GM12878 (cell line): ENCODE data around the gene ODAD2. TPM values are rescaled to one million over a fixed set of nuclear protein-coding genes. Genes with fewer than 3 reads are reported as not detected.

ENCODE experiments used
- ATAC-seq: fragments of 200-7000 bp; cut with Tn5 transposase; 3 replicates; pipeline ENCODE4 v1.9.1; 2020; ENCODE audit warnings: mild to moderate bottlenecking, moderate library complexity
- BruUV-seq: library from RNA; stranded (reverse); fragments of 400-500 nt; replicated peaks from 2 replicates; lab custom pipeline; 2021; lab: Mats Ljungman, UMichigan
- CTCF ChIA-PET: fragments of 300-600 bp; sonication (Branson Sonifier 250); formaldehyde crosslinking; extraction: SDS; loops from one replicate; lab custom pipeline; 2021; ENCODE audit warnings: inconsistent platforms; lab: Yijun Ruan, JAX
- POLR2A ChIA-PET: fragments of 350-600 bp; formaldehyde crosslinking; extraction: SDS; loops from one replicate; lab custom pipeline; 2021; ENCODE audit warnings: inconsistent platforms; lab: Charles Lee
- RAD21 ChIA-PET: fragments of 300-600 bp; sonication (Branson Sonifier 250); formaldehyde crosslinking; loops from one replicate; lab custom pipeline; 2023; ENCODE audit warnings: antibody characterized with exemption; ENCODE audit not compliant: unreplicated experiment; lab: Charles Lee
- SMC1A ChIA-PET: fragments of 300-600 bp; sonication (Branson Sonifier 250); formaldehyde crosslinking; loops from one replicate; lab custom pipeline; 2023; ENCODE audit not compliant: unreplicated experiment, uncharacterized antibody; lab: Charles Lee
- DNase-seq: peaks from one replicate; pipeline ENCODE4 v3.0.0-alpha.2; 2011; ENCODE audit warnings: low read depth, low spot score
- FAIRE-seq: peaks from 3 replicates; lab custom pipeline; 2011; peaks lifted over from hg19 to GRCh38; lab: Jason Lieb, UNC
- H2AFZ ChIP-seq: 2 replicates; pipeline ENCODE4 v1.6.0; 2011; ENCODE audit warnings: low read depth, low read length, control low read depth; ENCODE audit not compliant: control insufficient read depth
- H3K27ac ChIP-seq: 2 replicates; pipeline ENCODE4 v1.5.1; 2011; ENCODE audit warnings: control low read depth; ENCODE audit not compliant: control insufficient read depth, insufficient read depth
- H3K27me3 ChIP-seq, 2 experiments: replicated peaks in 1 of 2; 2 replicates each; pipeline versions ENCODE4 v1.6.0 to v1.6.1; 2011; ENCODE audit warnings: low read length in 1 of 2; ENCODE audit not compliant: control insufficient read depth in 2 of 2, insufficient read depth in 2 of 2
- H3K36me3 ChIP-seq, 2 experiments: 2 replicates each; pipeline ENCODE4 v1.5.1; 2011; ENCODE audit warnings: low read length in 1 of 2; ENCODE audit not compliant: control insufficient read depth in 2 of 2, insufficient read depth in 2 of 2
- H3K4me1 ChIP-seq: 2 replicates; pipeline ENCODE4 v1.6.1; 2011; ENCODE audit warnings: mild to moderate bottlenecking, low read length, moderate library complexity, mixed read lengths; ENCODE audit not compliant: control insufficient read depth, insufficient read depth
- H3K4me2 ChIP-seq: 2 replicates; pipeline ENCODE4 v1.6.0; 2011; ENCODE audit warnings: control low read depth; ENCODE audit not compliant: control insufficient read depth, insufficient read depth
- H3K4me3 ChIP-seq: fragments of 200-600 bp; sonication (generic); 2 replicates; pipeline ENCODE4 v1.5.1; 2016
- H3K79me2 ChIP-seq: 2 replicates; pipeline ENCODE4 v1.6.0; 2011; ENCODE audit warnings: low read length; ENCODE audit not compliant: control insufficient read depth, insufficient read depth
- H3K9ac ChIP-seq: 2 replicates; pipeline ENCODE4 v1.8.0; 2011; ENCODE audit warnings: low read length, control low read depth, mixed read lengths; ENCODE audit not compliant: control insufficient read depth, insufficient read depth
- H3K9me3 ChIP-seq: replicated peaks from 3 replicates; pipeline ENCODE4 v1.5.1; 2011; ENCODE audit warnings: mild to moderate bottlenecking, low read length; ENCODE audit not compliant: control insufficient read depth, insufficient read depth
- H4K20me1 ChIP-seq: 2 replicates; pipeline ENCODE4 v1.6.0; 2011; ENCODE audit not compliant: control insufficient read depth, insufficient read depth
- CBFB ChIP-seq: IDR thresholded peaks from 2 replicates; pipeline ENCODE4 v1.6.1; 2016; ENCODE audit warnings: antibody characterized with exemption, low read depth
- CHD1 ChIP-seq: IDR thresholded peaks from 2 replicates; pipeline ENCODE4 v1.6.1; 2012; ENCODE audit warnings: low read depth, low read length, improper control_type of control experiment
- CTCF ChIP-seq, 3 experiments: IDR thresholded peaks in 2 of 3; conservative IDR thresholded peaks in 1 of 3; 2 replicates each; pipeline ENCODE4 v1.5.1; 2011; ENCODE audit warnings: low read depth in 3 of 3, low read length in 3 of 3, mild to moderate bottlenecking in 3 of 3, control low read depth in 2 of 3, moderate library complexity in 2 of 3, inconsistent platforms in 1 of 3, mixed read lengths in 1 of 3; ENCODE audit not compliant: control insufficient read depth in 2 of 3, insufficient read depth in 1 of 3; ENCODE audit errors: extremely low read depth in 1 of 3
- ELK1 ChIP-seq: IDR thresholded peaks from 2 replicates; pipeline ENCODE4 v1.6.1; 2012; ENCODE audit warnings: low read depth, low read length, improper control_type of control experiment
- FOXK2 ChIP-seq: fragments of 450-650 bp; IDR thresholded peaks from 2 replicates; pipeline ENCODE4 v1.6.1; 2017; ENCODE audit warnings: mild to moderate bottlenecking, moderate library complexity
- GATAD2B ChIP-seq: fragments of 450-650 bp; conservative IDR thresholded peaks from 2 replicates; pipeline ENCODE4 v1.6.1; 2017; ENCODE audit warnings: low read depth, mild to moderate bottlenecking, moderate library complexity
- HDGF ChIP-seq: fragments of 450-650 bp; IDR thresholded peaks from 2 replicates; pipeline ENCODE4 v1.6.1; 2016; ENCODE audit warnings: antibody characterized with exemption
- PML ChIP-seq: IDR thresholded peaks from 2 replicates; pipeline ENCODE4 v1.6.1; 2012; ENCODE audit warnings: low read length, inconsistent platforms
- ZSCAN29 ChIP-seq: fragments of 450-650 bp; IDR thresholded peaks from 2 replicates; pipeline ENCODE4 v1.6.1; 2017; ENCODE audit warnings: mild to moderate bottlenecking, moderate library complexity
- WGBS: methylation state at CpG from one replicate; pipeline ENCODE4 v1.1.6; 2016; ENCODE audit warnings: low lambda C conversion rate; ENCODE audit not compliant: insufficient replicate concordance, insufficient coverage; ENCODE audit errors: missing lambda C conversion rate; 5-methylcytosine and 5-hydroxymethylcytosine counted together
- in situ Hi-C: fragments of 300-500 bp; cut with MboI; formaldehyde crosslinking; loops from 9 replicates; pipeline ENCODE4 v1.14.3; 2018; ENCODE audit warnings: mixed read lengths
- intact Hi-C: fragments of 100-400 bp; cut with micrococcal nuclease; formaldehyde crosslinking; loops from one replicate; pipeline ENCODE4 v1.14.2; 2022; ENCODE audit not compliant: unreplicated experiment
- polyA plus RNA-seq, 11 experiments: library from polyadenylated mRNA; depleted of rRNA in 4 of 11; unstranded in 6 of 11; stranded (reverse) in 5 of 11; fragments of >200 nt; fragmentation: Nextera tagmentation in 4 of 11; fragmentation: Illumina TruSeq in 1 of 11; extraction: Ambion mirVana in 4 of 11; extraction: Trizol in 1 of 11; gene quantifications; 1 replicate in 1 of 11; 2 replicates in 10 of 11; pipeline versions ENCODE4 v1.2.1 to v1.2.3, GENCODE V29; 2011 to 2016; ENCODE audit warnings: inconsistent platforms in 2 of 11, missing spikeins in 2 of 11, low read depth in 1 of 11
- total RNA-seq, 4 experiments: library from RNA; depleted of rRNA in 3 of 4; stranded (reverse); fragments of >200 nt in 3 of 4; fragmentation: Illumina TruSeq in 1 of 4; extraction: Trizol in 1 of 4; gene quantifications; 2 replicates each; pipeline versions ENCODE4 v1.2.1 to v1.2.3, GENCODE V29; 2013 to 2021

ODAD2 gene
- total and polyA plus RNA-seq, 10 of the 15 experiments (the other 5 are each of a cell fraction or from before 2014, with no cell fraction given), result not detected

- H3K4me3 ChIP-seq, result no peak overlapping the region
- no peak for DNase-seq
- ATAC-seq, result no peak
- H3K36me3 ChIP-seq, result no peaks in the 10 kb centered on the region
- no peak overlapping the region for H3K4me2 ChIP-seq
- TF ChIP-seq CBFB, result no peak
- no peak for TF ChIP-seq FOXK2
- no peak for TF ChIP-seq CTCF (IDR thresholded peaks at IDR 0.05 in 2 of 3, conservative IDR thresholded peaks at IDR 0.05 in 1 of 3; ENCODE audit: control insufficient read depth in 2 of 3, extremely low read depth in 1 of 3, insufficient read depth in 1 of 3, low read depth in 3 of 3, low read length in 3 of 3)
- no peak for TF ChIP-seq CHD1
- no peak for TF ChIP-seq ELK1
- no peak for TF ChIP-seq HDGF
- TF ChIP-seq PML, result no peak
- TF ChIP-seq GATAD2B, result no peak
- no peak for TF ChIP-seq ZSCAN29
- TF ChIP-seq, all 136 proteins: peak for 0
- ChIA-PET POLR2A (no interaction called here), RAD21 (no interaction called here), SMC1A (no interaction called here), CTCF (no interaction called here)
- no TSS peak for BruUV-seq
- no peak for FAIRE-seq
- Histone ChIP-seq H3K79me2 (no peaks in the 10 kb centered on the region), H3K9me3 (no peaks in the 10 kb centered on the region; the same call in 2 of the 3 replicates), H4K20me1 (no peaks in the 10 kb centered on the region), H3K4me1 (no peaks in the 10 kb centered on the region), H3K9ac (no peak overlapping the region), H3K27me3 (no peaks in the 10 kb centered on the region), H2AFZ (no peak overlapping the region), H3K27ac (no peak overlapping the region)
- WGBS, result 0% methylated on average over 2 of the region's 2 CpGs
- intact Hi-C loops (no loop called here), in situ Hi-C loops (no loop called here)
Measured at GRCh38 chr10:27815846-27816245, 183.0 kb downstream of the ODAD2 start.
